ENCODE results near the gene CXCL14.
A peak's percentile ranks its signal among the peaks of the same experiment; 100 is the strongest.
"Not testable (repeated sequence)": the region's sequence is repeated elsewhere in the genome, so short reads cannot be mapped to it uniquely, and the experiment has no call there.

Gene CXCL14

GRCh38 chr5:135535420-135535819, 43.4 kb downstream of the CXCL14 start:
- H3K4me3 ChIP-seq (ENCODE audit: low read depth, low read length), result no peak overlapping the region
- H3K27ac ChIP-seq, result no peak overlapping the region
- TF ChIP-seq CTCF (IDR thresholded peaks at IDR 0.05; ENCODE audit: low read depth, low read length), result no peak
- peaks cover 4% of the 10 kb centered on the region for H3K9me3 ChIP-seq (ENCODE audit: severe bottlenecking)
- no peak for DNase-seq
- H3K27me3 ChIP-seq (ENCODE audit: insufficient read depth, low read depth, severe bottlenecking), result no peaks in the 10 kb centered on the region
- H3K36me3 ChIP-seq, result no peaks in the 10 kb centered on the region

GRCh38 chr5:135534609-135535419, 44.0 kb downstream of the CXCL14 start:
- Histone ChIP-seq H3K9me3 (ENCODE audit: severe bottlenecking) (peaks cover 4% of the 10 kb centered on the region), H3K4me3 (ENCODE audit: low read depth, low read length) (no peak overlapping the region), H3K27ac (no peak overlapping the region), H3K36me3 (no peaks in the 10 kb centered on the region), H3K27me3 (ENCODE audit: insufficient read depth, low read depth, severe bottlenecking) (no peaks in the 10 kb centered on the region)
- DNase-seq, result no peak
- TF ChIP-seq CTCF (IDR thresholded peaks at IDR 0.05; ENCODE audit: low read depth, low read length), result no peak

- no peak for TF ChIP-seq CTCF (IDR thresholded peaks at IDR 0.05; ENCODE audit: low read depth, low read length)
- DNase-seq, result peak; percentile 34
- Histone ChIP-seq H3K27me3 (ENCODE audit: insufficient read depth, low read depth, severe bottlenecking) (no peaks in the 10 kb centered on the region), H3K36me3 (no peaks in the 10 kb centered on the region), H3K9me3 (ENCODE audit: severe bottlenecking) (peaks cover 4% of the 10 kb centered on the region), H3K27ac (peak overlapping the region; percentile 4; the same call in 1 of the 2 replicates), H3K4me3 (ENCODE audit: low read depth, low read length) (no peak overlapping the region)
These were observed 45.0 kb downstream of the CXCL14 start for GRCh38 chr5:135533794-135534193.

GRCh38 chr5:135533334-135533733, 45.5 kb downstream of the CXCL14 start:
- H3K9me3 ChIP-seq (ENCODE audit: severe bottlenecking), result peaks cover 4% of the 10 kb centered on the region
- no peaks in the 10 kb centered on the region for H3K27me3 ChIP-seq (ENCODE audit: insufficient read depth, low read depth, severe bottlenecking)
- no peak overlapping the region for H3K4me3 ChIP-seq (ENCODE audit: low read depth, low read length)
- no peak overlapping the region for H3K27ac ChIP-seq
- no peak for TF ChIP-seq CTCF (IDR thresholded peaks at IDR 0.05; ENCODE audit: low read depth, low read length)
- peak; percentile 27 for DNase-seq
- no peaks in the 10 kb centered on the region for H3K36me3 ChIP-seq

GRCh38 chr5:135529576-135529975, 49.2 kb downstream of the CXCL14 start:
- not testable (repeated sequence) for H3K27ac ChIP-seq; H3K27me3 ChIP-seq (ENCODE audit: insufficient read depth, low read depth, severe bottlenecking); H3K9me3 ChIP-seq (ENCODE audit: severe bottlenecking); DNase-seq; H3K36me3 ChIP-seq; H3K4me3 ChIP-seq (ENCODE audit: low read depth, low read length)

GRCh38 chr5:135526924-135527323, 51.9 kb downstream of the CXCL14 start:
- Histone ChIP-seq H3K4me3 (ENCODE audit: low read depth, low read length) (no peak overlapping the region), H3K9me3 (ENCODE audit: severe bottlenecking) (peaks cover 11% of the 10 kb centered on the region), H3K27me3 (ENCODE audit: insufficient read depth, low read depth, severe bottlenecking) (no peaks in the 10 kb centered on the region), H3K36me3 (no peaks in the 10 kb centered on the region), H3K27ac (no peak overlapping the region)
- no peak for TF ChIP-seq CTCF (IDR thresholded peaks at IDR 0.05; ENCODE audit: low read depth, low read length)
- no peak for DNase-seq
